Effector memory CD8-positive, alpha-beta T cell (primary cell): ENCODE results near the gene RTN4R.

Experiments used
- ATAC-seq: fragments of 150-1000 bp; cut with Tn5 transposase; replicated peaks from 2 replicates; pipeline ENCODE4 v1.10.0; 2021; ENCODE audit warnings: mild to moderate bottlenecking, moderate library complexity
- DNase-seq, 3 experiments: peaks; one replicate each; pipeline ENCODE4 v3.0.0; 2021
- H3K27ac Mint-ChIP-seq, 2 donors: one replicate each; pipeline ENCODE4 v1.8.0; 2022; ENCODE audit warnings: mild to moderate bottlenecking in 2 of 2, mixed read lengths in 2 of 2, moderate library complexity in 2 of 2
- H3K27me3 Mint-ChIP-seq, 2 donors: one replicate each; pipeline ENCODE4 v1.8.0; 2022; ENCODE audit warnings: mixed read lengths in 2 of 2
- H3K36me3 Mint-ChIP-seq: one replicate; pipeline ENCODE4 v1.8.0; 2022; ENCODE audit warnings: mild to moderate bottlenecking, moderate library complexity, mixed read lengths; ENCODE audit not compliant: insufficient read depth
- H3K4me1 Mint-ChIP-seq, 2 donors: one replicate each; pipeline ENCODE4 v1.8.0; 2022; ENCODE audit warnings: low read depth in 2 of 2, mixed read lengths in 2 of 2
- H3K4me3 Mint-ChIP-seq, 2 donors: one replicate each; pipeline ENCODE4 v1.8.0; 2022; ENCODE audit warnings: mild to moderate bottlenecking in 2 of 2, mixed read lengths in 2 of 2, moderate library complexity in 2 of 2
- H3K9me3 Mint-ChIP-seq, 2 donors: one replicate each; pipeline ENCODE4 v1.8.0; 2022; ENCODE audit warnings: mixed read lengths in 2 of 2

Gene RTN4R

DNA sequence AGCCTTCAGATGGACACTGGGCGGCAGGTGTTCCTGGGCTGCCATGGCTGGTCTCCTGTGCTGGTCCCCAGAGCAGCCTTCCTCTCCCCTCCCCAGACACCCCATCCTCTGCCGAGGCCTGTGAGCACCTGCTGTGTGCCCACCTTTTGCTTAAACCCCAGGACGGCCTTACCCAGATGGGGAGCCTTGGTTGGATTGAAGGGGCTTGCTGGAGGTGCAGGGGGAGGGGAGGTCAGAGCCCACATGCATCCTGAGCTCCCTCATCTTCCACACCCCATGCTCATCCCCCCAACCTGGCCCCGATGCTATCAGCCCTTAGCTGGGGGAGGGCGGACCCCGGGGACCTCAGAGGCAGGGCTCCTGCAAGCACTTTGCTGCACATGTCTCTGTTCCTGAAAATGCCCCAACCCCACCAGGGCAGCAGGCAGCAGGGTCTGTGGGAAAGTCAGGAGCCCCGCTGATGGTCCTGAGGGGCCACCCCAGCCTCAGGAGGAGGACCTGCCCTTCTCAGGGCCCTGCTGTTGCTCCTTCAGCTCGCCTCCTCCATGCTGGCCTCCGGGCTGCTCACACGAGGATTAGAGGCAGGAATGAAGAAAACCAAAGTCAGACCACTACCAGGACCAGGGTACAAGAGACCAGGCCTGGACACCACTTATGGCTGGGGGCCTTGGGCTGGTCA lies 75.7 kb downstream of the RTN4R start:
- Mint-ChIP-seq H3K27me3 (no peaks in the 10 kb centered on the region), H3K36me3 (no peaks in the 10 kb centered on the region), H3K9me3 (no peaks in the 10 kb centered on the region), H3K4me3 (no peak overlapping the region), H3K4me1 (peaks cover 0 to 4% of the 10 kb centered on the region in 2 donors), H3K27ac (no peak overlapping the region)
- DNase-seq (no peak), ATAC-seq (no peak)

DNA sequence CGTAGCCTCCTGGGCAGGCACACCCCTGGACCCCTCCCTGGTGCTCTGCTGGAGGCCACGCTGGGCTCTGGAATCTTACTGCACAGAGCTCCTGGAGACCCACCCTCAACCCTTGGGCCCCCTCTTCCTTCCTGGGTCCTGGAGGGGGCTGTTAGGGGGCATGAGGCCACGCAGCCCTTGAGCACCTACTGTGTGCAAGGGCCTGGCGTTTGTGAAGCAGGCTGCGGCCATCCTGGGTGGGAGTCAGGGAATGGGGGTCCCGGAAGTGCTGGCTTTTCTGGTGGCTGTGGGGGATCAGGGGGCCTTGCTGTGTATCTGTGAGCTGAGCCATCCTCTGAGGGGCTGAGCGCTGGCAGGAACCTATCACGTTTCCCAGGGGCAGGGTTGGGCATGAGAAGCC lies 76.3 kb downstream of the RTN4R start:
- H3K9me3 Mint-ChIP-seq: no peaks in the 10 kb centered on the region
- no peaks in the 10 kb centered on the region for H3K27me3 Mint-ChIP-seq
- DNase-seq (no peak), ATAC-seq (no peak)
- H3K36me3 Mint-ChIP-seq: no peaks in the 10 kb centered on the region
- H3K4me1 Mint-ChIP-seq: peaks cover 0 to 4% of the 10 kb centered on the region in 2 donors
- H3K27ac Mint-ChIP-seq: peak overlapping the region in 1 of 2 donors; percentile 57
- no peak overlapping the region for H3K4me3 Mint-ChIP-seq
